HG03378 (cell line): ENCODE results near the gene KLHL36.
A peak's percentile ranks its signal among the peaks of the same experiment; 100 is the strongest.
"Not testable (repeated sequence)": the region's sequence is repeated elsewhere in the genome, so short reads cannot be mapped to it uniquely, and the experiment has no call there.

Source experiments
- ATAC-seq: cut with Tn5 transposase; IDR thresholded peaks from one replicate; pipeline ENCODE4 v1.9.1; 2021; ENCODE audit warnings: mild to moderate bottlenecking, moderate library complexity; ENCODE audit not compliant: unreplicated experiment

KLHL36 gene

DNA sequence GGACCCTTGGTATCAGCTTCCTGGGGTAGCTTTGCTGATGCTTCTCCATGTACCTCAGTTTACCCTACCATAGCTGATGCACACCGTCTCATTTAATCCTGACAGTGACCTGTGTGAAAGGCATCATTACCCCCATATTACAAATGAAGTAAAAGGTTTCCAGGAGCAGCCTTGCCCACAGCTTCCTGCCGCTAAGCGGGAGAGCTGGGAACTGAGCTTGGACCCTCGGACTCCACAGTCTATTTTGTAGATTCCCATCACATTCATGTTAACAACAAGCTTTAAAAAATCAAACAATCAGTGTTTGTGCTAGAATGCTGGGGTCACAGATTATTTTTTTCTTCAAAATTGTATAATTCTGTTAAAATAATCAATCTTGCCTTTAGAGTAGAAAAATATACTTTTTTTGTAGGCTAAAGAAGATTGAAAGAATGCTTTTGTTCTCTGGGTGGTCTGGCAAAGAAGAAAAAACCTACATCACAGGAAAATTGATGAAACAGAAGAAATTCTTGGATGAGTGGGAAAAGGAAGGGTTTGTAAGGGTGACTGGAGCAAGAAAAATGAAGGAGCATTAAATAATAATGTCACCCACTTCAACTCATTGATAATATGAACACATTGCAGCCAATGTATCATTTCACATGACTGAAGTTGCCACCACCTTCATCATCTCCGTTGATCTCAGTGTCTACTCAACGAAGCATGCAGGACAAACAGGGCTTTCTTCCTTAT lies 41.9 kb downstream of the KLHL36 start:
- ATAC-seq = no peak

DNA sequence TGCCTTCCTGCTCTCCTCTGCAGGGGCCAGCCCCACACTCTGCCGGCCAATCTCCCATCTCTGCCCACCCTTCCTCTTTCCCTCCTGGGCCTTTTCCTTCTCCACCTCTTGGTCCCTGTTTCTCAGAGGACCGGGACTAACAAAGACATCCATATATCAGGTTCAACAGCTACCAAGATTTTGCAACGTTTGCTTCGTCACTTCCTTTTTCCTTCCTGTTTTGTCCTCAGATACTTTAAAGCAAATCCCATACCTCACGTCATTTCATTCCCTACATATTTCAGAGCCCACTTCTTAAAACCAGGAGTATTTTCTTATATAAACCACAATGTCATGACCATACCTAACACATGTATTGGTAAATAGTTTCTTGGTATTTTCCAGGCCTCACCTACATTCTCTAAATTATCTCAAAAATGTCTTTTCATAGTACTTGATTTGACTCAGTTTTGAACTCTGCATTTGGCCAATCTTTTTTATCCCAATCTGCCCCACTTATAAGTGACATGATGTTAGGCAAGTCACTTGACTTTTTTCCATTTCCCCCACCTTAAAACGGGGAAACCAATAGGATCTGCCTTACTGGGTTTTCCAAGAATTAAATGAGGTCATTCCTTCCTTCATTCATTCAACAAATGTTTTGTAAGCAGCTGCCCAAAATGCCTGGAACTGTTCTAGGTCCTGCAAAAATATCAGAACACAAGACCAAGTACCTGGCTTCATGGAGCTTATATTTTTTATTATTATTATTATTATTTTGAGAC lies 44.3 kb downstream of the KLHL36 start:
- ATAC-seq = no peak

DNA sequence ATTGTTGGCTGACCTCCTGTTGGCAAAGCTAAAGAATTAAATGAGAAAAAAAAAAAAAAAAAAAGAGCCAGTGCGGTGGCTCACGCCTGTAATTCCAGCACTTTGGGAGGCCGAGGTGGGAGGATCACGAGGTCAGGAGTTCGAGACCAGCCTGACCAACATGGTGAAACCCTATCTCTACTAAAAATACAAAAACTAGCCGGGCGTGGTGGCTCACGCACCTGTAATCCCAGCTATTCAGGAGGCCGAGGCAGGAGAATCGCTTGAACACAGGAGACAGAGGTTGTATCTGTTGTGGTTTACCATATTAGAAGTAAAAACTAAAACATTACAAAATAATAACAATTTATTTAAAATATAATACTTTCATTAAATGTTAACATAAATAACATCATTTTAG lies 45.6 kb downstream of the KLHL36 start:
- ATAC-seq = not testable (repeated sequence)

DNA sequence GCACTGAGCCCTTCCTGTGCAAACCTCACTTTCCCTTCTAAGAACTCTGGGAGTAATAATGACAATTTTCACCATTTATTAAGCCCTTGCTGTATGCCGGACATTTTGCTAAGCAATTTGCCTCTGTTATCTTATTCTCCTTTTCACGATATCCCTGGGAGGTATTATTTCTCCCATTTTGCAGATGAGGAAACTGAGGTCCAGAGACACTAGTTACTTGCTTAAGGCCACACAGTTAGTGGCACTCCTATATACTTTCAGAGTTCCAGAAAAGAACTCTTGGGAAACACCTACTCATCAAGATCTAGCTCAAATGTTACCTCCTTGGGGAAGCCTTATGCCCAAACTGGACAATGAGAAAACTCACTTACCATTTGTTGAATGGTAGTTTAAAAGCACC lies 46.7 kb downstream of the KLHL36 start:
- ATAC-seq = no peak

DNA sequence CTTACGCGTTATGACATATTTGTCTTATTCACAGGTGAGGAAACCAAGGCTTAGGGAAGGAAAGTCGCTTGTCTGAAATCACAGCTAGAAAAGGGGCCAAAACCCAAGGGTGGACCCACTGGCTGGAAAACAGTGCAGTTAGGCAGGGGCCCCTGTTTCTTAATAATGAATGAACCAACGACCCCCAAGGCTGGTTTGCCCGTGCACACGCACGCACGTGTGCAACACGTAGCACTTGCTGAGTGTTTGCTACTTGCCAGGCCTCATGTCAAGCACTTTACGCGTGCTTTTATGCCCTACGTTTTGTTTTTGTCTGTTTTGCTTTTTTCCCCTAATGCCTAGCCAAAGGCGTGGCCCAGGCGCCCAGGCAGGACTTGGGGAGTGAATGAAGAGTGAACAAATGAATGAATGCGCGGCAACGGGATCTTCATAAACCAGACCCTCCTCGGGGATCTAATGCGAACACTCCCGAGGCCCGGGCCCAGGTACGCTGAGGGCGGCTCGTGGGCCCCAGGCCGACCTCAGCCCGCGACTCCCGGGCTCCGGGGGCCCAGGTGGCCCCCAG lies 50.9 kb downstream of the KLHL36 start:
- ATAC-seq = peak; percentile 22

DNA sequence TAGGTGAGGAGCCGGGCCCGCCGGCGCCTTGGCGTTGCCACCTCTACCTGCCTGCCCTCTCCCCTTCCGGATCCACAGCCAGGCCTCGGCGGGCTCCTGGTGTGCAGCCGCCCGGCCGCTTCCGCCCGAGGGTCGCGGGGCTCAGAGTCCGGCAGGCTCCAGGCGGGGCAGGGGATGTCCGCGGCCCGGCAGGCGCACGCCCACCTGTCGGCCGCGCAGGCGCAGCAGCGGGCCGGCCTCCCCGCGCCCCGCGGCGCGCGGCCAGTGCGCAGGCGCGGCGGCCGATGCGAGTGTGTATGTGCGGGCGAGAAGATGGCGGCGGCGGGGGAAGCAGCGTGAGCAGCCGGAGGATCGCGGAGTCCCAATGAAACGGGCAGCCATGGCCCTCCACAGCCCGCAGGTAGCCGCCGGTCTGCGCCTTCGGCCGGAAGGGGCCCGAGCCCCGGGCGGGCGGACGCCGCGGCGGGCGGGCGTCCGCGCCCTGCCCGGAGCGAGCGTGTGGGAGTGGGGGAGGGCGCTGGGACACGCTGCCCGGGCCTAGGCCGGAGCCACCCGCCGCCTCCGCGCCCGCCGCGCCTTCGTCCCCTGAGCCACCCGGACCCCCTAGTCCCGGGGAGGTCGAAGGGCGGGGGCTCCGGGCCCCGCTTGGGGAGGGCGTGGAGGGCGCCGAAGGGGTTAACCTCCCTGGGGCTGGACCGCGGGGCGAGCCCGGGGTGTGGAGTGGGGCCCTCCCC lies 51.6 kb downstream of the KLHL36 start, which contains the start of gene USP10:
Gene USP10 (plus strand): TSS at position 289 of the 734 bp plus-strand sequence. CDS start 91 bp downstream, at position 380.
- ATAC-seq = peak; percentile 54

DNA sequence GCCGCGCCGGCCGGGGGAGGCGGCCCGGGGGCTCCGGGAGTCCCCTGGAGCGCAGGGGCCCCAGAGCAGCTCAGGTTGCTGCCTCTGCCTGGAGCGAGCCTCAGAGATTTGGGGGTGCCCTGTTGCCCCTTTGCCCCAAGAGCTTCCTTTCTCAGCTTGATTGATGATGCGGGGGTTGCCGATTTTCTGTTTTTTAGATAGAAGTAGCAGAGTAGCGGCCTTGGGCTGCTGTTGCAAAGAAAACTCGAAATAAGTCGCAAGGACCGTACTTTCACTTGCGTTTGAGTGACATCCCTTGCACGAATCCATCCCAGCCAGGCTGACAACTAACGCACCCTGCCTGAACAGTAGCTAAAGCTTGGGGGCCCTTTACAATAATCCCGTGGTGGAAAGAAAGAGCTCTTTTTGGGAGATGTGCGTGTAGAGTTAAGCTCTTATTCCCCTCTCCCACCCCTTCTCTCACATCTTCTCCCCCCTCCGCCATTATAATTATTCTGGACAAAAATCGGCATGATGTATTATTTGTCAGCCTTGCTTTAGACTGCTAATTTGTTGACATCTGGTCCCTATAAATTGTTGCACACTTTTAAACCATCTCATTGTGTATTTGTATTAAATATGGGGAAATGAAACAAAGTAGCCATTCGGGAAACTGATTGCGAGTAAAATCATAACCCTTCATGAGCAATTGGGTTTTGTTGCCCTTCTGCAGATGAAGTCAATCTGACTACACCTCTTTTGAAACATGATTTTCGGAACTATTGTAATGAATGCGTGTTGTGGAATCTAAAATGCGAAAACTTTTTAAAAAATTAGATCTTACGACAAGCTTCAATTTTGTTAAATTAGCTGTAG lies 52.4 kb downstream of the KLHL36 start:
- peak; percentile 18 for ATAC-seq

DNA sequence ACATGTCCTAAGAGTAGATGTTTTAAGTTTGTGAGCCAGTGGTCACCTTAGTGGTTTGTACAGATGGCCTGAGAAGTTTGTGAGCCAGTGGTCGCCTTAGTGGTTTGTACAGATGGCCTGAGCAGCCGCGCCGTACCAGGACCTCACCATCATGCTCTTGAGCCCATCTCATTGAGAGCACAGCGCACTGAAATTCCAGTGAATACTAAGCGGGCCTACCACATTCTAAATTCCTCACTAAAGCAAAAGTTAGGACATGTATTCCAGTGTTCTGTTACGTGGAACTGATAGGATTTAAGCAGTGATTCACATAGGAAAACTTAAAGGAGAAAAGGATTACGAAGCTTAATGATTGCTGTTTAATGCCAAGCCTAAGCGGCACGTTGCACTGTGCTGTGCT lies 55.4 kb downstream of the KLHL36 start:
- ATAC-seq = no peak

DNA sequence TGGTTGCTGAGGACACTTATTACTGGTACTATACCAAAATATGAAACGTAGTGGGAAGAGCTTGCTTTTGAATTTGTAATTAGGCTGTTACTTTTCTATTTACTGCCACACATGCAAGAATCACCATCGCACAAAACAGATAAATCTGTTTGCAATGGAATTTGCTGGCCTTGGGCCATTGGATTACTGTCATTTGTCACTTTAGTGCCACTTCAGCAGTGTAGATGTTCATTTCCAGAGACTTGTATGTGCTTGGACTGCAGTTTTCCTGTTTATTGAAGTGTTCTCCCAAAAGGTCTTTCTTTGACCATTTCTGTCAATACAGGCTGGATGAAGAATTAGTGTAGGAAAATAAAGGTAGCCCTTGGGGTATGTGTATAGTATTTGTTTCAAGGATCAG lies 55.9 kb downstream of the KLHL36 start:
- ATAC-seq = no peak

DNA sequence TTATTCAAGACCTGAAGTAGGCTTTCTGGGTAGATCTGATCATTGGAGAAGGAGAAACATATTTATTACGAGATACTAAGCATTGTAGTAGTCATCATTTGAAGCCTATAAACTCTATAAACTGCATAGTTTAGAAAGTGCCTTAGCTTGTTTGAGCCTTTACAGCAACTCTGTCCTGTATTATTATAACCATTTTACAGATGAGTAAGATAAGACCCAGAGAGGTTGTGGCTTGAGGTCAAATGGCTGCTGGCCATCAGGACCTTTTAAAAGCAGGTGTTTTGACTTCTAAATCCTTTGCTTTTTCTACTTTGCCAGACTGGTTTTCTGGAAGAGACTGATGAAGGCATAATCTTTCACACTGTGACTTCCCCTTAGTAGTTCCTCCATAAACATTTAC lies 58.5 kb downstream of the KLHL36 start:
- no peak for ATAC-seq

DNA sequence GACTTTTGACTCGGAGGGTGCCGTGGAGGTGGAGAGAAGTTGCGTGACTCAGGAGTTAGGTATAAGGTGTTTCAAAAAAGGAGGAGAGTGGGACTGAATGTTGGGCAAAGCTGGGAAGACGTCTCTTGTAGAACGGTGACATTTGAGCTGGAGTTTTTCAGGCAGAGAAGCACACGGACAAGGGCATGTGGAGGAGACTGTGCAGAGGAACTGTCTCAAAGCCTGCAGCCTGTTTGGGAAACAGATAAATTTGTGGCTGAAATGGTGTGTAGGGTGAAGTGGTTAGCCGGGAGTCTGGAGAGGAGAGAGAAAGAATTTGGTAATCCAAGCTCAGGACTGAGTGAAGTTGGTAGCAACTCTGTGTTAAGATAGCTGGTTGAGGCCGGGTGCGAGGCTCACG lies 61.3 kb downstream of the KLHL36 start:
- no peak for ATAC-seq

DNA sequence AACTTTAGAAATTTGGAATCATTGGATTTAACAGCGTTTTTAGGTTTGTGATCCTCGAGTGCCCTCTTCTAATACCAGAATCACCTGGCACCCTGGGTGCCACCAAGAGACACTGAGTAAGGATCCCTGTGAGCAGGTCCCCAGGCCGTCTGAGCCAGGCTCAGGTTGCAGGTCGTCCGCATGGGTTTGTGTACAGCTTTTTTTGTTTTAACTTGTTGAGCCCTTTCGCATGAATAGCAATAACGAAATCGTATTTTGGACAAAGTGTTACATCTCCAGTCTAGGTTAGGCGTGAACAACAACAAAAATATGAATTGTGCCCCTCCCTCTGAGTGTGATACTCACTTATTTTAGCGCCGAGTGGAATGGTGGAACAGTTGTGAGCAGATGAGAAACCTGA lies 62.4 kb downstream of the KLHL36 start:
- ATAC-seq = no peak
